Central memory CD8-positive, alpha-beta T cell (primary cell): ENCODE data around the gene ADTRP.

Source experiments
- ATAC-seq: fragments of 150-1000 bp; cut with Tn5 transposase; replicated peaks from 2 replicates; pipeline ENCODE4 v1.10.0; 2022; ENCODE audit warnings: mild to moderate bottlenecking, moderate FRiP score, moderate number of reproducible peaks; ENCODE audit not compliant: poor library complexity, severe bottlenecking; ENCODE audit errors: extremely low read depth
- DNase-seq, 2 donors: peaks; one replicate each; pipeline ENCODE4 v3.0.0; 2021; ENCODE audit warnings: low spot score in 2 of 2
- H3K27ac Mint-ChIP-seq: one replicate; pipeline ENCODE4 v1.8.0; 2022; ENCODE audit warnings: low read depth, mild to moderate bottlenecking, moderate library complexity, mixed read lengths
- H3K27me3 Mint-ChIP-seq: one replicate; pipeline ENCODE4 v1.8.0; 2022; ENCODE audit warnings: mixed read lengths
- H3K36me3 Mint-ChIP-seq: one replicate; pipeline ENCODE4 v1.8.0; 2022; ENCODE audit warnings: mild to moderate bottlenecking, moderate library complexity, mixed read lengths; ENCODE audit not compliant: insufficient read depth
- H3K4me1 Mint-ChIP-seq: one replicate; pipeline ENCODE4 v1.8.0; 2022; ENCODE audit warnings: mixed read lengths
- H3K4me3 Mint-ChIP-seq: one replicate; pipeline ENCODE4 v1.8.0; 2022; ENCODE audit warnings: mild to moderate bottlenecking, moderate library complexity, mixed read lengths
- H3K9me3 Mint-ChIP-seq: one replicate; pipeline ENCODE4 v1.8.0; 2022; ENCODE audit warnings: mixed read lengths

The ADTRP gene

GRCh38 chr6:11767978-11768756 lies 10.4 kb downstream of the ADTRP start:
- Mint-ChIP-seq H3K4me1 (no peaks in the 10 kb centered on the region), H3K27me3 (peaks cover 83% of the 10 kb centered on the region), H3K4me3 (no peak overlapping the region), H3K36me3 (no peaks in the 10 kb centered on the region), H3K9me3 (no peaks in the 10 kb centered on the region), H3K27ac (no peak overlapping the region)
- ATAC-seq (no peak), DNase-seq (no peak)

DNA sequence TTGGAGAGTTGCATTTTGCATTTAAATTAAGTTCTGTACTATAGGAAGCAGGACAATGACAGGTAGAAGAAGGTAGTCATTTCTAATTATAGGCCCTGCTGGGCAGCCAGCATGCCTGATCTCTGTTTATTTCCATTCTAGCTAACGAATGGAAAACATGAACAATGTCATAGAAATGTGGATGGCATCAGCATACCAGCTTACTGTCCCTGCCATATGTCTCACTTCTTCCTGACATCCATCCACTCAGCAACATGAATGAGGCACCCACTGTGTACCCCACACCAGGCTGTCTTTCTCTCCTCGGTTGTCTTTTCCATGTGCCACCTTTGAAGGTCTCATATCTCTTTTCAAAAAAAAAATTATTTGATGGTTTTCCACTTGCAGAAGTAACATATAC lies 11.1 kb downstream of the ADTRP start:
- ATAC-seq (no peak), DNase-seq (no peak)
- Mint-ChIP-seq H3K36me3 (no peaks in the 10 kb centered on the region), H3K9me3 (no peaks in the 10 kb centered on the region), H3K4me3 (no peak overlapping the region), H3K27me3 (peaks cover 83% of the 10 kb centered on the region), H3K27ac (no peak overlapping the region), H3K4me1 (no peaks in the 10 kb centered on the region)

DNA sequence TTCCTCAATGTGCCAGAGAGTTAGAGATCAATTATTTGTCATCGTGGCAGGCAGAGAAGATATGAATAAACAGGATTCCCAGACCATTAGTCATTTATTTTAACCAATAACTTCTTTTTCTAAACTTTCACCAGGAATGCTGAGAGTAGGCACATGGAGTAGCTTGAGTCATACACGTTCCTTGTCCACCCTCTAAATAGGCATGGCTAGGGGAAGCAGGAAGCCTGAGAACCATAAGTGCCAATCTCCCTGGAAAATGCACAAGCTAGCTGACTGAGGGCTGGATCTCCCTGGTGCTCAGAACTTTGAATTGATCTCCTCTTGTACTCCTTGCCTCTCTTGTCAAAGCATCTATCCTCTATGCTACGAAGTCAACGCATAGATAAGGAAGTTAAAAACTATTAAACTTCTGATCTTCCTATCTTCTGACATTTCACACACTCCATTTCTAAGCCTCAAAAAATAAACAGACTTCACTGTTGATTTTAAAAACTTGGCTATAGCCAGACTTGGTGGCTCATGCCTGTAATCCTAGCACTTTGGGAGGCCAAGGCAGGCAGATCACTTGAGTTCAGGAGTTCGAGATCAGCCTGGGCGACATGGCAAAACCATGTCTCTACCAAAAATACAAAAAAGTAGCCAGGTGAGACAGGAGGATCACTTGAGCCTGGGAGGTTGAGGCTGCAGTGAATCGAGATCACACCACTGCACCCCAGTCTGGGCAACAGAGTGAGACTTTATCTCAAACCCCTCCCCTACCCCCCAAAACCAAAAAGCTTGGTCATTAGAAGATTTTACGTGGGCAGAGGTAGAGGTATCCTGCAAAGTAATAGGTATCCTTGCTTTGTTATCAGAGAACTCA lies 11.8 kb downstream of the ADTRP start:
- Mint-ChIP-seq H3K4me3 (no peak overlapping the region), H3K36me3 (no peaks in the 10 kb centered on the region), H3K9me3 (no peaks in the 10 kb centered on the region), H3K27ac (no peak overlapping the region), H3K4me1 (no peaks in the 10 kb centered on the region), H3K27me3 (peaks cover 78% of the 10 kb centered on the region)
- DNase-seq (no peak), ATAC-seq (no peak)

DNA sequence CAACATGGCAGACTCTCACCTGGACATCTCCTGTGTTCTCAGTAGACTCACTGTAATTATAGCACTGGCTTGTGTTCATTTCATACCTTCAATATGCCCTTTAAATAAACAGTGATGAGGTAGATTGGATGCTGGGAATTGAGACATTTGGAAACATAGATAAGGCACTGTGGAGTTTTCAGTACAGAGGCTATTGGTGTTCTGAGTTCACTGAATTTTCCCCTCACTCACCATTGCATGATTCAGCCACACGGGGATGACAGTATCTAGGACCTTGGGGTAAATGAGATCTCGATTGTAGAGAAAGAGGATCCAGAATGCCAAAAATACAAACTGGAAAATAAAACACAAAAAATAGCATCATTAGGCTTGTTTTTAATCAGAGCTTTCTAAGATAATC lies 12.6 kb downstream of the ADTRP start:
- Mint-ChIP-seq H3K36me3 (no peaks in the 10 kb centered on the region), H3K4me1 (no peaks in the 10 kb centered on the region), H3K9me3 (no peaks in the 10 kb centered on the region), H3K27ac (no peak overlapping the region), H3K27me3 (peaks cover 71% of the 10 kb centered on the region), H3K4me3 (no peak overlapping the region)
- DNase-seq (no peak), ATAC-seq (no peak)

GRCh38 chr6:11764250-11764604 lies 14.4 kb downstream of the ADTRP start:
- Mint-ChIP-seq H3K4me3 (no peak overlapping the region), H3K27me3 (peaks cover 55% of the 10 kb centered on the region), H3K9me3 (no peaks in the 10 kb centered on the region), H3K4me1 (no peaks in the 10 kb centered on the region), H3K27ac (no peak overlapping the region), H3K36me3 (no peaks in the 10 kb centered on the region)
- DNase-seq (no peak), ATAC-seq (no peak)

DNA sequence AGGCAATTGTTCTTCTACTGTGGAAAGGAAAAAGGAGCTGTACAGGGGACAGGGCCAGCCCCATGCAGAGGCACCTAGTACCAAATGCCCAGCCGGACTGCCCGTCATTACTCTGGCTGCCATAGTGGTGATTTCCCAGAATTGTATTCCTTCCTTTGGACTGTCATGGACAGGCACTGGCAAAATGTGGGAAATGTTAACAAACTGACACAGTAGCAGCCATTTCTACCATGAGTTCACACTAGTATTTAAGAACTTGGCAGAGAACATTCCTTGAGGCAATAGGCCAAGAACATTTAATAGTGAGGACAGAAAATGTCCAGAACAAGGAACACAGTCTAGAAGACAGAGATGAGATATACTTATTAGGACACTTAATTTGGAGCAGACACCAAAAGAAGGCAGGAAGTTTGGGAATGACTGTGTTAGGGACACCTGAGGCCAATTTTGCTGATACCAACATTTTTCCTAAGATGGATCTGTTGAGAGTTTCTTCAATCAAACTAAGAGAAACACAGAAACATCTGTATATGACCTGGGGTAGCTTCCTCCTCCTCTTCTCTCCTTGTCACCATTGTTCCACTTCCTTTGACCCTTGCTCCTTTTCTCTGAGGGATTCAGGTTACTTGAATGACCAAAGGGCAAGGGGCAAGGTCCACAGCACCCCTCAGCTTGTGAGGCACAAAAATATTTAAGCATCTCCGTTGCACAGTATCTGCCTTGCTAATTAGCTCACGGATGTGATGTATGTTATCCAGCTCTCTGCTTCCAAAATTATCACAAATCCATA lies 14.9 kb downstream of the ADTRP start:
- DNase-seq, result no peak
- H3K27me3 Mint-ChIP-seq, result peaks cover 49% of the 10 kb centered on the region
- no peaks in the 10 kb centered on the region for H3K36me3 Mint-ChIP-seq
- no peaks in the 10 kb centered on the region for H3K9me3 Mint-ChIP-seq
- no peaks in the 10 kb centered on the region for H3K4me1 Mint-ChIP-seq
- H3K27ac Mint-ChIP-seq, result no peak overlapping the region
- ATAC-seq, result no peak
- no peak overlapping the region for H3K4me3 Mint-ChIP-seq

DNA sequence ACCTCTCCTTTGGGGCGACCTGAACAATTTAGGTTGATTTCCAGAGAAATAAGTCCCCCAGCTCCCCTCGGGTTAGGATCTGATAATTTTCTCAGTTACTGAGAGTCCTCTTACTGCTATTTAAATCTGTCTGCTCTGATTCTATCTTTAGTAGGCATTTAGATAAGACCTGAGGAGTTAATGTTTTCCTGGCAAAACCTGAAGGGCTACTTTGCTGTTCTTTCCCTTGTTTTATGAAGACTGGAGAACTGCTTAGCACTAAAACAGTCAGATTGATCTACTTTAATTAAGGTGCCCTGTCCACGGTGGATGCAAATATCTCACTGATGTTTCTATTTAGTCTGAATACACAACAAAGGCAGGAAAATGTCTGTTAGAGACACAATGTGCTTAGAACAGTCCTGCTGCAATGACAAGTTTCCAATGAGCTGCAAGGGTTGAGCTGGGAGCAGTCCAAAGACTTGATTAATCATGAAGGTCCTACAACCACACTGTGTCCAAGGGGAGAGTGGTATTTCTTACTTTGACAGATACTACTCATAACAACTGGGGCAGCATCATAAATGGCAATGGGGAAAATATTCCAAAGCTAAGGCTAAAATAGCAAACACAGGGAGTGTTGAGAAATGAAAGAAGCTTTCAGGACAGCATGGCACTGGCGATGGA lies 15.7 kb downstream of the ADTRP start:
- Mint-ChIP-seq H3K27me3 (peaks cover 45% of the 10 kb centered on the region), H3K9me3 (no peaks in the 10 kb centered on the region), H3K4me1 (no peaks in the 10 kb centered on the region), H3K4me3 (no peak overlapping the region), H3K27ac (no peak overlapping the region), H3K36me3 (no peaks in the 10 kb centered on the region)
- ATAC-seq (no peak), DNase-seq (no peak)

GRCh38 chr6:11761744-11762620 lies 16.6 kb downstream of the ADTRP start:
- ATAC-seq (no peak), DNase-seq (no peak)
- no peaks in the 10 kb centered on the region for H3K36me3 Mint-ChIP-seq
- H3K27ac Mint-ChIP-seq, result no peak overlapping the region
- H3K27me3 Mint-ChIP-seq, result peaks cover 45% of the 10 kb centered on the region
- H3K4me1 Mint-ChIP-seq, result no peaks in the 10 kb centered on the region
- no peak overlapping the region for H3K4me3 Mint-ChIP-seq
- H3K9me3 Mint-ChIP-seq, result peaks cover 5% of the 10 kb centered on the region

GRCh38 chr6:11760015-11760473 lies 18.6 kb downstream of the ADTRP start:
- Mint-ChIP-seq H3K9me3 (peaks cover 5% of the 10 kb centered on the region), H3K27me3 (peaks cover 40% of the 10 kb centered on the region), H3K36me3 (no peaks in the 10 kb centered on the region), H3K27ac (no peak overlapping the region), H3K4me1 (no peaks in the 10 kb centered on the region), H3K4me3 (no peak overlapping the region)
- no peak for ATAC-seq
- no peak for DNase-seq

GRCh38 chr6:11758878-11759277 lies 19.7 kb downstream of the ADTRP start:
- ATAC-seq (no peak), DNase-seq (no peak)
- no peak overlapping the region for H3K27ac Mint-ChIP-seq
- H3K4me3 Mint-ChIP-seq, result no peak overlapping the region
- H3K4me1 Mint-ChIP-seq, result no peaks in the 10 kb centered on the region
- H3K36me3 Mint-ChIP-seq, result no peaks in the 10 kb centered on the region
- peaks cover 47% of the 10 kb centered on the region for H3K27me3 Mint-ChIP-seq
- peaks cover 5% of the 10 kb centered on the region for H3K9me3 Mint-ChIP-seq

DNA sequence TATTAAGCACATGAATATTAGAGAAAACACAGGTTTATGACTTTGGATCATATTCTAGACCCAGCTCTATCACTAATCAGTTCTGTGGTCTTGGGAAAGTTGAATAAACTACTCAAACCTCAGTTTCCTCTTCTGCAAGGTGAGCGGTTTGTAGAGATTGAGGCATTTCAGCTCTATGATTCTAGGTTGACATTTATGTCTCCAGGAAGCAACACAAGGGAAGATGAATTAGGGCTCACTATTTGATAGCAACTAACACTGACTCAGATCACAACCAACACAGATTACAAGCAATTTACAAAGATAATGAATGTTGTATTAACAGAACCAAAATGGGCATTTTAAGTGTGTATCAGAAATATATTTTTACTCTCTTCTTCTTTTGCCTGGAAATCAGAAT lies 21.9 kb downstream of the ADTRP start:
- H3K36me3 Mint-ChIP-seq, result no peaks in the 10 kb centered on the region
- no peak for DNase-seq
- no peaks in the 10 kb centered on the region for H3K4me1 Mint-ChIP-seq
- no peak for ATAC-seq
- peaks cover 5% of the 10 kb centered on the region for H3K9me3 Mint-ChIP-seq
- no peak overlapping the region for H3K4me3 Mint-ChIP-seq
- H3K27ac Mint-ChIP-seq, result no peak overlapping the region
- peaks cover 46% of the 10 kb centered on the region for H3K27me3 Mint-ChIP-seq
